ENCODE results near the gene TMEM178B. TPM values are rescaled to one million over a fixed set of nuclear protein-coding genes. Genes with fewer than 3 reads are reported as not detected.

The TMEM178B gene
- polyA plus RNA-seq, 3 donors from 2014 or later: not detected

GRCh38 chr7:141475679-141476078 lies 401.8 kb downstream of the TMEM178B start:
- peaks cover 0 to 7% (median 6%) of the 10 kb centered on the region in 3 donors for H3K27me3 Mint-ChIP-seq (ENCODE audit: low read depth in 3 of 3)
- H3K4me3 Mint-ChIP-seq: no peak overlapping the region
- no peak for DNase-seq
- H3K4me1 Mint-ChIP-seq: no peaks in the 10 kb centered on the region
- no peaks in the 10 kb centered on the region for H3K9me3 Mint-ChIP-seq
- H3K27ac Mint-ChIP-seq: no peak overlapping the region
- no peaks in the 10 kb centered on the region for H3K36me3 Mint-ChIP-seq

GRCh38 chr7:141477865-141478264 lies 404.0 kb downstream of the TMEM178B start:
- H3K36me3 Mint-ChIP-seq: no peaks in the 10 kb centered on the region
- H3K9me3 Mint-ChIP-seq: no peaks in the 10 kb centered on the region
- H3K27ac Mint-ChIP-seq: no peak overlapping the region
- H3K4me1 Mint-ChIP-seq: no peaks in the 10 kb centered on the region
- peaks cover 0 to 12% (median 4%) of the 10 kb centered on the region in 3 donors for H3K27me3 Mint-ChIP-seq (ENCODE audit: low read depth in 3 of 3)
- DNase-seq: no peak
- no peak overlapping the region for H3K4me3 Mint-ChIP-seq

DNA sequence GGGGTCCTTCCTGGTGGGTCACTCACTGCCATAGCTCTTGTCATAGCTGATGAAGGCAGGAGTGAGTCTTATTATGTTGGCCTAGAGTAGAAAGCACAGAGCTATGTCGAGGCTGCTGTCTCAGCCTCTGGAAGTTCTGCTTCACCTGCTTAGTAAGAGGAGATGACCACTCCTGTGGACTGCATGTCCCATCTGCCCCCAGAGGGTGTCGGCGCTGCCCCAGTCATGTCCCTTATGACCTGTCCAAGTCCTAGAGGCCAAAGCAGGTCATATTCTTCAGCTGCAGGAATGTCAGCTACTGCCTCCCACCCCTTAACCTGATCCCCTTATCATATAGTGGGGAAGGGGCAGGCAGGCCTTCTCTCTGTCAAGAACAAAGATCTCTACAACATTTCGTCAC lies 405.0 kb downstream of the TMEM178B start:
- no peak for DNase-seq
- Mint-ChIP-seq H3K27me3 (ENCODE audit: low read depth in 3 of 3) (peaks cover 5 to 12% (median 6%) of the 10 kb centered on the region in 3 donors), H3K4me1 (no peaks in the 10 kb centered on the region), H3K9me3 (no peaks in the 10 kb centered on the region), H3K27ac (no peak overlapping the region), H3K36me3 (no peaks in the 10 kb centered on the region), H3K4me3 (no peak overlapping the region)

DNA sequence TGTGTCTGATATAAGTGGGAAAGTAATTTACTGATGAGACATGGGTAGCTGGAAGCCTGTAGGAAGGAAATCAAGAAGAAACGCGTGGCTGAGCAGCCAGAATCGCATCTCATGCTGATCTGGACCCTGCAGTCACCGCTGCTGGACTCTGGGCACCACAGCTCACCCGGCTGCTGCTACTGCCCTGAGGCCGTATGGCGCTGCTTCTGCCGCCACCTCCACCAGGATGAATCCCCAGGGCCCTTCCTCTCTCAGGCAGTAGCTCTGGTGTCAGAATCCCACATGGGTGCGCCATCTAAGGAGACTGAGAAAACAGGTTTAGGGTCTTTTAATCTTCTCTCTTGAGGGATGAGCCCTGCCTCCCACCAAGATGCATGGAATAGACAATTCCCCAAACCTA lies 407.1 kb downstream of the TMEM178B start:
- no peaks in the 10 kb centered on the region for H3K9me3 Mint-ChIP-seq
- H3K4me1 Mint-ChIP-seq: no peaks in the 10 kb centered on the region
- peaks cover 6 to 7% (median 6%) of the 10 kb centered on the region in 3 donors for H3K27me3 Mint-ChIP-seq (ENCODE audit: low read depth in 3 of 3)
- DNase-seq: no peak
- H3K4me3 Mint-ChIP-seq: no peak overlapping the region
- no peak overlapping the region for H3K27ac Mint-ChIP-seq
- H3K36me3 Mint-ChIP-seq: no peaks in the 10 kb centered on the region

DNA sequence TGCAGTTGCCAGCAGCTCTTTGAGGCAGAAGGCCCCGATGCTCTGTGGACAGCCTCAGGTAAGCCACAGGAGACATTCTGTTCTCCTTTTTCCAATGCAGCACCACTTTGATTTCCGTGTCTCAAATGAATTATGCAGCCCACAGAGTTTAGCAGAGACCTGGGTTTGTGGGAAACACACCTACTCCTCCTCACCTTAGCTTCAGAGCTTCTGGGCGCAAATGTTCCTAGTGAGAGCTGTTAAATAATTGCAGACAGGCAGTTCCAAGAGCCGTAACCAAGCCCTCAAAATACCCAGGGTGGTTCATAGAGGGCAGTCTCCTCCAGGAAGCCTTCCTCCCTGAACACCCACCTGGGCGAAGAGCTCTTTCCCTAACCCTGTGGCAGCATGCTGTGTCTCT lies 408.1 kb downstream of the TMEM178B start:
- DNase-seq: no peak
- H3K9me3 Mint-ChIP-seq: no peaks in the 10 kb centered on the region
- no peak overlapping the region for H3K4me3 Mint-ChIP-seq
- H3K36me3 Mint-ChIP-seq: no peaks in the 10 kb centered on the region
- H3K27me3 Mint-ChIP-seq (ENCODE audit: low read depth in 3 of 3): peaks cover 6 to 7% (median 6%) of the 10 kb centered on the region in 3 donors
- H3K27ac Mint-ChIP-seq: no peak overlapping the region
- H3K4me1 Mint-ChIP-seq: no peaks in the 10 kb centered on the region

- Mint-ChIP-seq H3K4me1 (no peaks in the 10 kb centered on the region), H3K27ac (no peak overlapping the region), H3K36me3 (no peaks in the 10 kb centered on the region), H3K9me3 (no peaks in the 10 kb centered on the region), H3K4me3 (no peak overlapping the region), H3K27me3 (ENCODE audit: low read depth in 3 of 3) (peaks cover 6 to 7% (median 6%) of the 10 kb centered on the region in 3 donors)
- DNase-seq: no peak
Observed at GRCh38 chr7:141483044-141483443, 409.2 kb downstream of the TMEM178B start.

DNA sequence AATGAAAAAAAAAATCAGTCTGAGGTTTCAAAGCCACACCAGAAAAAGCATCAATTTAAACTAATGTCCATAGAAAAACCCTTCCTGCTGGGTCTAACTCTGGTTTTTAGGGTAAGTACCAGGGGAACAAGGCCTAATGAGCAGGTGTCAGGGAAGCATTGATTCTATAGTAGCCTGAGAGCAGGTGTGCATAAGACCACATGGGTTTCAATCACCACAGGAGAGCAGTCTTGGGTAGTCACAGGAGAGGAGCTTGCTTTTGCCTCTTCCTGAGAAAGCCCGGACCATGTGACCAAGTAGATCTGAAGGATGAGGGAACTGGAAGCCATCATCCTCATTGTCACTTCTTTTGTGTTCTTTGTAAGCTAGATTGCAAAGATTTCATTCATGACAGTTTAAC lies 411.0 kb downstream of the TMEM178B start:
- H3K4me1 Mint-ChIP-seq: no peaks in the 10 kb centered on the region
- H3K36me3 Mint-ChIP-seq: no peaks in the 10 kb centered on the region
- no peak overlapping the region for H3K27ac Mint-ChIP-seq
- H3K9me3 Mint-ChIP-seq: no peaks in the 10 kb centered on the region
- H3K4me3 Mint-ChIP-seq: no peak overlapping the region
- DNase-seq: no peak
- H3K27me3 Mint-ChIP-seq (ENCODE audit: low read depth in 3 of 3): peaks cover 5 to 6% (median 6%) of the 10 kb centered on the region in 3 donors

- DNase-seq: no peak
- no peaks in the 10 kb centered on the region for H3K36me3 Mint-ChIP-seq
- H3K9me3 Mint-ChIP-seq: no peaks in the 10 kb centered on the region
- no peak overlapping the region for H3K4me3 Mint-ChIP-seq
- H3K4me1 Mint-ChIP-seq: no peaks in the 10 kb centered on the region
- H3K27ac Mint-ChIP-seq: no peak overlapping the region
- peaks cover 0 to 6% (median 5%) of the 10 kb centered on the region in 3 donors for H3K27me3 Mint-ChIP-seq (ENCODE audit: low read depth in 3 of 3)
Observed at GRCh38 chr7:141486959-141487358, 413.1 kb downstream of the TMEM178B start.

- Mint-ChIP-seq H3K36me3 (no peaks in the 10 kb centered on the region), H3K9me3 (no peaks in the 10 kb centered on the region), H3K4me3 (no peak overlapping the region), H3K4me1 (no peaks in the 10 kb centered on the region), H3K27me3 (ENCODE audit: low read depth in 3 of 3) (peaks cover 0 to 5% (median 3%) of the 10 kb centered on the region in 3 donors), H3K27ac (no peak overlapping the region)
- DNase-seq: no peak
Observed at GRCh38 chr7:141490474-141490873, 416.6 kb downstream of the TMEM178B start.

DNA sequence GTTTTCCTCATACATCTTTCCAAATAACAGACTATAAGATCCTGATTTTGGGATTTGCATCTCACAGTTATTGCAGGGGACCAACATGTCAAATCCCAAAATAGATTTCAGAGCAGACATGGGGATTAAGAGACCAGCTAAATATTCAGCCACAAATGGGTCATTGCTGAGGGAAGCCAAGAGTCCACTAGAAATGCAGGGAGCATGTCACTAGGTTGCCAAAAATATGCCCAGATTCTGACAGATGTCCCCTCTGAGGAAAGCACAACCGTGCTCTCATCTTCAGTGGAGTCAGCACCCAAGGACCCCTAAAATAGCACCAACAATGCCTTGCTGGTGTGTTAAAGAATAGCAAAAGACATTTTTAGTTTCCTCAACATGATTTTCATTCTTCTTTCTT lies 421.2 kb downstream of the TMEM178B start:
- no peak for DNase-seq
- Mint-ChIP-seq H3K27me3 (ENCODE audit: low read depth in 3 of 3) (peaks cover 0 to 8% (median 0%) of the 10 kb centered on the region in 3 donors), H3K4me3 (no peak overlapping the region), H3K36me3 (no peaks in the 10 kb centered on the region), H3K9me3 (no peaks in the 10 kb centered on the region), H3K4me1 (no peaks in the 10 kb centered on the region), H3K27ac (no peak overlapping the region)

DNA sequence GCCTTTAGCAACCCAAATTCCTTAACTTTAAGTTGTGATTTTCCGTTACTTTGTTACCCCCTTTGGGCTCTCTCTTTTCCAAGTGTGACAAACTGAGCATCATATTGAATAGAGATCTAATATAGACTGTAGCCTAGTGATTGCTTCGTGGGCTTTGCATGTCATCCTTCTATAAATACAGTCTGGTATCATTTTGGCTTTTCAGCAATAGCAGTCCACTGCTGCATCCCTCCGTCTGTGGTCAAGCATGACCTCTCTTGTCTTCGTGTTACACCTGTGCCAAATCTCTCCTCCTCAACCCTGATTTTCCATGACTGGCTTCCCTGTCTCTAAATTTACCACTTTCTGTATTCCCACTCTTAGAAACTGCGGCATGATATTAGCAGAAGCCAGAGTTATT lies 423.5 kb downstream of the TMEM178B start:
- DNase-seq: no peak
- Mint-ChIP-seq H3K36me3 (no peaks in the 10 kb centered on the region), H3K9me3 (no peaks in the 10 kb centered on the region), H3K27ac (no peak overlapping the region), H3K27me3 (ENCODE audit: low read depth in 3 of 3) (peaks cover 0 to 12% (median 2%) of the 10 kb centered on the region in 3 donors), H3K4me3 (no peak overlapping the region), H3K4me1 (no peaks in the 10 kb centered on the region)

DNA sequence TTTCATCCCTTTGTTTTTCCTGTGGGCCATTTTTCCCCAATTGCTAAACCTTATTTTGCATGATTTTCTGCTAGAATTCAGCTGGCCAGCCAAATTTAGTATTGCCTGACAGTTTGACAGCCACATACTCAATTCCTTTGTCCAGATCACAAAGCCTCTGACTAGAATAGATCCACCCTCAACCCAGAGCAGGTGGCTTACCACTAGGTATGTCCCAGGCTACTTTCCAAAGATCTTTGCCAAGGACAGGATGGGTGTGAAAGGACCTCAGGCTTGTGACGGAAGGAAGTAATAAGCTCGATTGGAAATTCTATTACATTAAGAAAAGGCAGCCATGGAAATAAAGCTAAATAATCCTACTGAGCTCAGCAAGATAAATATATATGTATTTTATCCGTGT lies 426.7 kb downstream of the TMEM178B start:
- no peaks in the 10 kb centered on the region for H3K4me1 Mint-ChIP-seq
- no peak overlapping the region for H3K4me3 Mint-ChIP-seq
- H3K27me3 Mint-ChIP-seq (ENCODE audit: low read depth in 3 of 3): peaks cover 2 to 8% (median 3%) of the 10 kb centered on the region in 3 donors
- no peaks in the 10 kb centered on the region for H3K9me3 Mint-ChIP-seq
- no peaks in the 10 kb centered on the region for H3K36me3 Mint-ChIP-seq
- DNase-seq: no peak
- no peak overlapping the region for H3K27ac Mint-ChIP-seq

- no peak for DNase-seq
- Mint-ChIP-seq H3K4me3 (no peak overlapping the region), H3K27ac (no peak overlapping the region), H3K27me3 (ENCODE audit: low read depth in 3 of 3) (peaks cover 3 to 9% (median 3%) of the 10 kb centered on the region in 3 donors), H3K9me3 (no peaks in the 10 kb centered on the region), H3K4me1 (no peaks in the 10 kb centered on the region), H3K36me3 (no peaks in the 10 kb centered on the region)
Observed at GRCh38 chr7:141501451-141501850, 427.6 kb downstream of the TMEM178B start.

DNA sequence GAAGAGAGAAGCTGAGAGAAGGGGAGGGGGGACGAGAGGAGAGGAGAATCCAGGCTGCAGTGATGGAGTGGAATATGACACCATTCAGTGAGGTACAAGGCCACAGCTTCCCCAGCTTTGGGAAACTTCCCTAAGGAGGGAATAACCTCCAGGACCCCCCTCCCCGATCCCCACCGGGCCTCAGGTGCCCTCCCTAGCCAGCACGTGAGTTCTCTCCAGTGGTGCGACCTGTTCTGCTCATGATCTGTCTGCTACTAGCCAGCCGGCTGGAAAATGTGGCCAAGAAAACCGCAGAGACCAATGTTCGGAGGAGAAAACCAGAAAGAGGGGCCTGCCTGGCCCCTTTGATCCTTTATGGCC lies 437.4 kb downstream of the TMEM178B start:
- Mint-ChIP-seq H3K27ac (no peak overlapping the region), H3K4me3 (peak overlapping the region; percentile 44 to 76 (median 61)), H3K27me3 (ENCODE audit: low read depth in 3 of 3) (peaks cover 11 to 23% (median 18%) of the 10 kb centered on the region in 3 donors), H3K9me3 (peaks cover 0 to 9% (median 0%) of the 10 kb centered on the region in 6 donors), H3K4me1 (peaks cover 13 to 25% of the 10 kb centered on the region in 2 donors), H3K36me3 (peaks cover 0 to 5% (median 3%) of the 10 kb centered on the region in 3 donors)
- DNase-seq: no peak

GRCh38 chr7:141511676-141512396 lies 438.0 kb downstream of the TMEM178B start:
- no peak overlapping the region for H3K27ac Mint-ChIP-seq
- peaks cover 11 to 23% (median 18%) of the 10 kb centered on the region in 3 donors for H3K27me3 Mint-ChIP-seq (ENCODE audit: low read depth in 3 of 3)
- H3K36me3 Mint-ChIP-seq: peaks cover 0 to 5% (median 3%) of the 10 kb centered on the region in 3 donors
- peaks cover 0 to 9% (median 0%) of the 10 kb centered on the region in 6 donors for H3K9me3 Mint-ChIP-seq
- H3K4me1 Mint-ChIP-seq: peaks cover 13 to 25% of the 10 kb centered on the region in 2 donors
- DNase-seq: peak in 1 of 3 donors; percentile 1
- H3K4me3 Mint-ChIP-seq: peak overlapping the region; percentile 46 to 76 (median 65)

All from immature natural killer cell (primary cell).